Measurements from ENCODE around the gene ASPG. TPM values are rescaled to one million over a fixed set of nuclear protein-coding genes. Genes with fewer than 3 reads are reported as not detected.

The ASPG gene
- total RNA-seq, 1 experiment from 2014 or later: 0.22 TPM

GRCh38 chr14:104080376-104081260 lies 4.9 kb upstream of the ASPG start:
- Histone ChIP-seq H3K4me3 (ENCODE audit: low read length) (no peak overlapping the region), H3K4me2 (ENCODE audit: low read length) (no peak overlapping the region), H3K79me2 (ENCODE audit: low read length) (no peaks in the 10 kb centered on the region), H3K9me3 (ENCODE audit: low read length) (no peaks in the 10 kb centered on the region), H3F3A (ENCODE audit: low read length, unreplicated experiment) (no peaks in the 10 kb centered on the region), H3K4me1 (ENCODE audit: insufficient read depth, low read length) (no peaks in the 10 kb centered on the region; the same call in 1 of the 2 replicates), H3K27me3 (ENCODE audit: low read length) (no peaks in the 10 kb centered on the region), H2AFZ (ENCODE audit: low read length) (no peak overlapping the region), H3K36me3 (ENCODE audit: low read depth, low read length) (no peaks in the 10 kb centered on the region), H3K27ac (ENCODE audit: low read length) (no peak overlapping the region), H4K20me1 (ENCODE audit: low read length) (no peaks in the 10 kb centered on the region), H3K9me2 (replicated peaks; ENCODE audit: low read length) (no peaks in the 10 kb centered on the region), H3K9ac (ENCODE audit: low read length) (no peak overlapping the region)
- no TSS peak for BruUV-seq (replicated peaks)
- ChIA-PET POLR2A (ENCODE audit: unreplicated experiment) (no interaction called here), CTCF (interaction anchor here (0.5 kb wide), 1 partner anchor 48 kb away, joined by 3 read pairs; no protein-coding TSS in a partner anchor)
- intact Hi-C loops (cut with micrococcal nuclease): no loop called here
- ATAC-seq (no peak), DNase-seq (no peak)
- TF ChIP-seq EZH2 (IDR thresholded peaks at IDR 0.05; ENCODE audit: low read length, unreplicated experiment) (no peak), EZH2phosphoT487 (IDR thresholded peaks at IDR 0.05; ENCODE audit: borderline replicate concordance, low read length) (no peak), CTCF (conservative IDR thresholded peaks at IDR 0.05; ENCODE audit: low read depth, low read length) (no peak)

- no peak overlapping the region for H2AFZ ChIP-seq (ENCODE audit: low read length)
- H3F3A ChIP-seq (ENCODE audit: low read length, unreplicated experiment): no peaks in the 10 kb centered on the region
- no peaks in the 10 kb centered on the region for H3K4me1 ChIP-seq (ENCODE audit: insufficient read depth, low read length)
- H3K27me3 ChIP-seq (ENCODE audit: low read length): no peaks in the 10 kb centered on the region
- TF ChIP-seq EZH2phosphoT487 (IDR thresholded peaks at IDR 0.05; ENCODE audit: borderline replicate concordance, low read length) (no peak), EZH2 (IDR thresholded peaks at IDR 0.05; ENCODE audit: low read length, unreplicated experiment) (no peak), CTCF (conservative IDR thresholded peaks at IDR 0.05; ENCODE audit: low read depth, low read length) (no peak)
- ChIA-PET CTCF (no interaction called here), POLR2A (ENCODE audit: unreplicated experiment) (no interaction called here)
- no peak overlapping the region for H3K4me3 ChIP-seq (ENCODE audit: low read length)
- H3K9ac ChIP-seq (ENCODE audit: low read length): no peak overlapping the region
- no peaks in the 10 kb centered on the region for H3K79me2 ChIP-seq (ENCODE audit: low read length)
- no peaks in the 10 kb centered on the region for H3K36me3 ChIP-seq (ENCODE audit: low read depth, low read length)
- H3K27ac ChIP-seq (ENCODE audit: low read length): no peak overlapping the region
- DNase-seq (no peak), ATAC-seq (no peak)
- H4K20me1 ChIP-seq (ENCODE audit: low read length): no peaks in the 10 kb centered on the region
- no peaks in the 10 kb centered on the region for H3K9me3 ChIP-seq (ENCODE audit: low read length)
- no TSS peak for BruUV-seq (replicated peaks)
- H3K9me2 ChIP-seq (replicated peaks; ENCODE audit: low read length): no peaks in the 10 kb centered on the region
- no peak overlapping the region for H3K4me2 ChIP-seq (ENCODE audit: low read length)
- intact Hi-C loops (cut with micrococcal nuclease): no loop called here
Measured at GRCh38 chr14:104081261-104081835, 4.2 kb upstream of the ASPG start.

All from PC-3 (cell line).